Measurements from ENCODE around the gene EMC9. TPM values are rescaled to one million over a fixed set of nuclear protein-coding genes. Genes with fewer than 3 reads are reported as not detected.

Gene EMC9
- total RNA-seq, 4 donors from 2014 or later = 6.7 to 16.3 (median 11.6) TPM

DNA sequence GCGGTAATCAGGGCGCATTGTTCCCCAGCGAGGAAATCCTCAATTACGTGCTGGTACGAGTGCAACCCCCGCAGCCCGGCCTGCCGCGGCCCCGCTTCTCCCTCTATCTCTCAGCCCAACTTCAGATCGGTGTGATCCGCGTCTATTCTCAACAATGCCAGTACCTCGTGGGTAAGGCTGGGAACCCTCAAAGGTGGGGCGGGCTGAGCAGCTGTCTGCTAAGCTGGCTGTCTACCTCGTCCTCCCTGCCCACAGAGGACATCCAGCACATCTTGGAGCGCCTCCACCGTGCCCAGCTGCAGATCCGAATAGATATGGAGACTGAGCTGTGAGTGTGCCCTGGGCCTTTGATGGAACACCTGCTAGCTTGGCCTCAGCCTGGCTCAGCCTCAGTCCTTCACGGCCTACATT lies 31.5 kb upstream of the EMC9 start:
- TF ChIP-seq, protein P1, sequence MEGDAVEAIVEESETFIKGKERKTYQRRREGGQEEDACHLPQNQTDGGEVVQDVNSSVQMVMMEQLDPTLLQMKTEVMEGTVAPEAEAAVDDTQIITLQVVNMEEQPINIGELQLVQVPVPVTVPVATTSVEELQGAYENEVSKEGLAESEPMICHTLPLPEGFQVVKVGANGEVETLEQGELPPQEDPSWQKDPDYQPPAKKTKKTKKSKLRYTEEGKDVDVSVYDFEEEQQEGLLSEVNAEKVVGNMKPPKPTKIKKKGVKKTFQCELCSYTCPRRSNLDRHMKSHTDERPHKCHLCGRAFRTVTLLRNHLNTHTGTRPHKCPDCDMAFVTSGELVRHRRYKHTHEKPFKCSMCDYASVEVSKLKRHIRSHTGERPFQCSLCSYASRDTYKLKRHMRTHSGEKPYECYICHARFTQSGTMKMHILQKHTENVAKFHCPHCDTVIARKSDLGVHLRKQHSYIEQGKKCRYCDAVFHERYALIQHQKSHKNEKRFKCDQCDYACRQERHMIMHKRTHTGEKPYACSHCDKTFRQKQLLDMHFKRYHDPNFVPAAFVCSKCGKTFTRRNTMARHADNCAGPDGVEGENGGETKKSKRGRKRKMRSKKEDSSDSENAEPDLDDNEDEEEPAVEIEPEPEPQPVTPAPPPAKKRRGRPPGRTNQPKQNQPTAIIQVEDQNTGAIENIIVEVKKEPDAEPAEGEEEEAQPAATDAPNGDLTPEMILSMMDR (IDR thresholded peaks at IDR 0.05; ENCODE audit: low read depth) = no peak

DNA sequence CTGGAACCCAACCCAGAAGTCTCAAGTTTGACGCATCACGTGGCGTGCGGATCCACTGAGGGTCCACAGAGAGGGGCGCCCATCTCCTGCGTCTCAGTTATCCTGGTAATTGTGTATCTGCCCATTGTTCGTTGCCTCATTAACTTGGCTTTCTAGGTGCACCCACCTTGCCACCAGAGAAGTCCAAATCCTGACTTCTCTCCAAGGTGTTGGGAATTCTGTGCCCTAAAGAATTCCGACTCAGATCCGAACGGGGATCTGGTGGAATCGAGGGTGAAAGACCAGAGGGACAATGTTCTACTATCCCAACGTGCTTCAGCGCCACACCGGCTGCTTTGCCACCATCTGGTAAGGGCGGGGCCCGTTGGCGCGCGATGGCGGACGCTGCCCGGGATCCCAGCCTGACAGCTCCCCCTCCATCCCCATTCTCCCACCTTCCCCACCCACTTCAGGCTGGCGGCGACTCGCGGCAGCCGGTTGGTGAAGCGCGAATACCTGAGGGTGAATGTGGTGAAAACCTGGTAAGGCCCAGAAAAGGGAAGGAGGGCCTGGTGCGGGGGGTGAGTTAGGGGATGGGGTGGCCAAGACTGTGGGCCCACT lies 31.0 kb upstream of the EMC9 start:
- TF ChIP-seq, protein P1 (IDR thresholded peaks at IDR 0.05; ENCODE audit: low read depth) = no peak

DNA sequence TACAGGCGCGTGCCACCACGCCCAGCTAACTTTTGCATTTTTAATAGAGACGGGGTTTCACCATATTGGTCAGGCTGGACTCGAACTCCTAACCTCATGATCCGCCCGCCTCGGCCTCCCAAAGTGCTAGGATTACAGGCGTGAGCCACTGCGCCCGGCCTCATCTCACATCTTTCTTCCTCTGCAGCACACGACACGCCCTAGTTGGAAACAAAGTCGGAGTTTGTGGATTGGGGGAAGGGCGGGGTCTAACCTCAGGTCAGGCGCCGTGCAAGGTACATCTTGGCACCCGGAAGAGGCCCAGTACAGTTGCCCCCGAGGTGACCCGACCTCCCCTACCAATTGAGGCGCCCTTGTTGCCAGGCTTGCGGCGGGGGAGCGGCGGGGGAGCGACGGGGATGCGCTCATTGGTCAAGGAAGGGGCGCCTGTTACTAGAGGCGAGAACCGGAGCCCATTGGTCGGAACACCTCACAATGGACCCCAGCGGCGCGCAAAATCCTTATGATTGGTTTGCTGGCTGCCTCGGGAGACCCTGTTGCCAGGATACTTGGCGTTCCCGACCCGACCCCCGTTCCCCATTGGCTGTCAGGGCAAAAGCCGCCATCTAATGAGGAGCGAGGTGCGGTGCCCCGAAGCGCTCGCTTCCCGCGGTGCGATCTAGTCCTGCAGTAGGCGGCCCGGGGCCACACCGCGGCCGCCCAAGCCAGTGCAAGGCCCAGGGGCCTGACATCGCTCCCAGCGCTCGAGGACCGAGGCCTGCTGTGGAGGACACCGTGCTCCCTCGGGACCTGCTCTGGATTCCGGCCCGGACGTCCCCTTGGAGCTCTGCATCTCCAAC lies 30.2 kb upstream of the EMC9 start, which contains the start of gene REC8:
Gene REC8, plus strand, starts transcription at position 659 of the 839 bp plus-strand sequence. CDS start 473 bp downstream, outside the sequence.
- TF ChIP-seq, protein P1 (IDR thresholded peaks at IDR 0.05; ENCODE audit: low read depth) = no peak

DNA sequence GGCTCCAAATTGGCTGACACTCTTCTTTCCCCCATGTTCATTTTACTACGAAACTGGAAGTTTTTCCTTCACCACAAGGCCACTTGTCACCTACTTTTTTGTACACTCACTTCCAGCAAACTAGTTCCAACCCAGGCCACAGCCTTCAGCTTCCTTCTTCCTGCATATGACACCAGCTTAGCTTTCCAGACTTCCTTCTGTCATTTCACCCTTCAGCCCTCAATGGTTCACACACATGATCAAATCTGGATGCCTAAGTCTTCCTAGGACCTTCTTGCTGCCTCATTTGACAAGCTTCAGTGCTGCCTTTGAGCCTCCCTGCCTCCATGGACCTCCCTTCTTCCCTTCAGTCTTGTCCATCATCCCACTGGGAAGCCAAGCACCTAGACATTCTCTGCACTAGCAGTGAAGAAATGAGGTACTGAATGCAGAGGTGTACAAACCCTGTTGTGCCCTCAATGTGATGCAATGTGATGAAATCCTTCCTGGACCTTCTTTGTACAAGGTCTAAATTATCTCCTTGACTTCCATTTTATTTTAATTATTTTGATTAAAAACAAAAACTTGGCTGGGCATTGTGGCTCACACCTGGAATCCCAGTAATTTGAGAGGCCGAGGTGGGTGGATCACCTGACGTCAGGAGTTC lies 26.2 kb upstream of the EMC9 start:
- TF ChIP-seq, protein P1 (IDR thresholded peaks at IDR 0.05; ENCODE audit: low read depth) = no peak

DNA sequence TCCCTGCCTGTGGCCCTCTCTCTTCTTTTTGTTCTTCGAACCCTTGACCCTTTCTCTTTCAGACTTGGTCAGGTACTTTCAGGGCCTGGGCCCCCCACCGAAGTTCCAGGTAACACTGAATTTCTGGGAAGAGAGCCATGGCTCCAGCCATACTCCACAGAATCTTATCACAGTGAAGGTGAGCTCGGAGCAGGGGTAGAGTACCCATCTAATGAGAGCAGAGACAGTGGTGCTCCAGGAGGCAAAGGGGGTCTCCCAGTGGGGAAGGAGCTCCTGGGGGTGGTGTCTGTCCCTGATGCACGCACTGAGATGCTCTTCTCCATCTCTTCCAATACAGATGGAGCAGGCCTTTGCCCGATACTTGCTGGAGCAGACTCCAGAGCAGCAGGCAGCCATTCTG lies 24.4 kb upstream of the EMC9 start:
- TF ChIP-seq, protein P1 (IDR thresholded peaks at IDR 0.05; ENCODE audit: low read depth) = no peak

DNA sequence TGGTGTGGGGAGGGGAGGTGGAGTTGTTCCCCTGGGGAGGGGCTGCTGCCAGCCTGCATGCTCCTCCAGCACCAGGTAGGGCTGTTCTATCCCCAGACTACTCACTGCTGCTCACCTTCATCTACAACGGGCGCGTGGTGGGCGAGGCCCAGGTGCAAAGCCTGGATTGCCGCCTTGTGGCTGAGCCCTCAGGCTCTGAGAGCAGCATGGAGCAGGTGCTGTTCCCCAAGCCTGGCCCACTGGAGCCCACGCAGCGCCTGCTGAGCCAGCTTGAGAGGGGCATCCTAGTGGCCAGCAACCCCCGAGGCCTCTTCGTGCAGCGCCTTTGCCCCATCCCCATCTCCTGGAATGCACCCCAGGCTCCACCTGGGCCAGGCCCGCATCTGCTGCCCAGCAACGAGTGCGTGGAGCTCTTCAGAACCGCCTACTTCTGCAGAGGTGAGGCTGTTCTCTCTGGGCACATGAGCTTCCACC lies 23.2 kb upstream of the EMC9 start:
- TF ChIP-seq, protein P1 (IDR thresholded peaks at IDR 0.05; ENCODE audit: low read depth) = no peak

DNA sequence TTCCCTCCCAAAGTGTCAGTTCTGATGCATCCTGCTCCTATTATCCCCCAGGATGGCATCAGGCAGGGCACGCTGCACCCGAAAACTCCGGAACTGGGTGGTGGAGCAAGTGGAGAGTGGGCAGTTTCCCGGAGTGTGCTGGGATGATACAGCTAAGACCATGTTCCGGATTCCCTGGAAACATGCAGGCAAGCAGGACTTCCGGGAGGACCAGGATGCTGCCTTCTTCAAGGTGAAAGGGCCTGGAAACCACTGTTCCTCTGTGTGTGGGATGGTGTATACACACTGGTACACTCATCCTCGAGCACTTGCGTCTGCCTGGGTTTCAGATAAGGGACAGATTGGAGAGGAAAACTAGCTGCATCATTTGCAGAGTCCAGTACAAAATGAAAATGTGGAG lies 20.7 kb upstream of the EMC9 start:
- TF ChIP-seq, protein P1 (IDR thresholded peaks at IDR 0.05; ENCODE audit: low read depth) = no peak
